Right atrium auricular region (tissue), 2 donors: ENCODE measurements around the gene SOHLH2. TPM values are rescaled to one million over a fixed set of nuclear protein-coding genes. Genes with fewer than 3 reads are reported as not detected.

ENCODE experiments used
- DNase-seq: peaks from one replicate; pipeline ENCODE4 v3.0.0-alpha.2; 2019; ENCODE audit warnings: low spot score
- H3K27ac ChIP-seq, 2 donors: fragments of 200-600 bp; sonication (generic); 1 replicate in 1 of 2; 2 replicates in 1 of 2; pipeline ENCODE4 v1.5.1; 2016 to 2019
- H3K27me3 ChIP-seq, 2 donors: fragments of 200-600 bp; sonication (generic); one replicate each; pipeline versions ENCODE4 v1.5.1 to v1.6.0; 2017 to 2019
- H3K36me3 ChIP-seq: fragments of 200-600 bp; sonication (generic); one replicate; pipeline ENCODE4 v1.5.1; 2016
- H3K4me1 ChIP-seq, 2 donors: fragments of 200-600 bp; sonication (generic); one replicate each; pipeline versions ENCODE4 v1.5.1 to v1.6.0; 2017 to 2019
- H3K4me3 ChIP-seq, 2 donors: fragments of 200-600 bp; sonication (generic); 1 replicate in 1 of 2; 2 replicates in 1 of 2; pipeline ENCODE4 v1.5.1; 2017 to 2019; ENCODE audit warnings: mild to moderate bottlenecking in 1 of 2, moderate library complexity in 1 of 2
- H3K9me3 ChIP-seq, 2 donors: fragments of 200-600 bp; sonication (generic); one replicate each; pipeline ENCODE4 v1.5.1; 2019
- total RNA-seq, 2 donors: library from RNA; depleted of rRNA; stranded (reverse); fragments of >200 nt; gene quantifications; one replicate each; pipeline ENCODE4 v1.1.0, GENCODE V29; 2016
- TF ChIP-seq, protein P1 (sequence below), 2 donors: fragments of 200-600 bp; sonication (generic); IDR thresholded peaks; one replicate each; pipeline ENCODE4 v1.5.1; 2019; ENCODE audit warnings: antibody characterized with exemption in 2 of 2

SOHLH2 gene
- total RNA-seq, 2 donors from 2014 or later: 0.20 TPM; not detected in 1

DNA sequence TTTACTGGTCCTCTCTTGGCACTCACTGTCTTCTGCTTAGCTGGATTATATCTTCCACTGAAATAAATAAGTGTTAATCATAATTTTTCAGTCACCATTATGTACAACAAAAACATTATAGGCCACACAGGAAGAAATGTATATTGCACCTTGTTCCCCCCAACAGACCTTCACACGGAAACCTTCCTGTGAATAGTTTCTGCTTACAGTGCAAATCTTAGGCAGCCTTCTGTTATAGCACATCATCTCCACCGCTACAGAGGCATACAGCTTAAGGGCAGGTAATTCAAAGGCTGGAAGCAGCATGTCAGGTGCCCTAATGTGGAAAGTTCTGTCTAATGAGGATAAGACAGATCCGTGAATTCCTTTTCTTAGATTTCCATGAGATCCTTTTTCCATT is 16.9 kb upstream of the SOHLH2 start:
- TF ChIP-seq, protein P1, sequence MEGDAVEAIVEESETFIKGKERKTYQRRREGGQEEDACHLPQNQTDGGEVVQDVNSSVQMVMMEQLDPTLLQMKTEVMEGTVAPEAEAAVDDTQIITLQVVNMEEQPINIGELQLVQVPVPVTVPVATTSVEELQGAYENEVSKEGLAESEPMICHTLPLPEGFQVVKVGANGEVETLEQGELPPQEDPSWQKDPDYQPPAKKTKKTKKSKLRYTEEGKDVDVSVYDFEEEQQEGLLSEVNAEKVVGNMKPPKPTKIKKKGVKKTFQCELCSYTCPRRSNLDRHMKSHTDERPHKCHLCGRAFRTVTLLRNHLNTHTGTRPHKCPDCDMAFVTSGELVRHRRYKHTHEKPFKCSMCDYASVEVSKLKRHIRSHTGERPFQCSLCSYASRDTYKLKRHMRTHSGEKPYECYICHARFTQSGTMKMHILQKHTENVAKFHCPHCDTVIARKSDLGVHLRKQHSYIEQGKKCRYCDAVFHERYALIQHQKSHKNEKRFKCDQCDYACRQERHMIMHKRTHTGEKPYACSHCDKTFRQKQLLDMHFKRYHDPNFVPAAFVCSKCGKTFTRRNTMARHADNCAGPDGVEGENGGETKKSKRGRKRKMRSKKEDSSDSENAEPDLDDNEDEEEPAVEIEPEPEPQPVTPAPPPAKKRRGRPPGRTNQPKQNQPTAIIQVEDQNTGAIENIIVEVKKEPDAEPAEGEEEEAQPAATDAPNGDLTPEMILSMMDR (IDR thresholded peaks at IDR 0.05): no peak
- H3K4me3 ChIP-seq: no peak overlapping the region
- no peak for DNase-seq
- H3K36me3 ChIP-seq: no peaks in the 10 kb centered on the region
- H3K4me1 ChIP-seq: no peaks in the 10 kb centered on the region
- H3K9me3 ChIP-seq: peaks cover 0 to 25% of the 10 kb centered on the region in 2 donors
- no peaks in the 10 kb centered on the region for H3K27me3 ChIP-seq
- H3K27ac ChIP-seq: no peak overlapping the region

DNA sequence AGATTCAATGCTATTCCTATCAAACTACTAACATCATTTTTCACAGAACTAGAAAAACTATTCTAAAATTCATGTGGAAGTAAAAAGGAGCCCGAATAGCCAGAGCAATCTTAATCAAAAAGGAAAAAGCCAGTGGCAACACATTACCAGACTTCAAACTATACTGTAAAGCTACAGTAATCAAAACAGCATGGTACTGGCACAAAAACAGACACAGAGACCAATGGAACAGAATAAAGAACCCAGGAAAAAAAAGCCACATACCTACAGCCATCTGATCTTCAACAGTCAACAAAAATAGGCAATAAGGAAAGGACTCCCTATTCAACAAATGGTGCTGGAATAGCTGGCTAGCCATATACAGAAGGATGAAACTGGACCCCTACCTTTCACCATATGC is 10.4 kb upstream of the SOHLH2 start:
- TF ChIP-seq, protein P1 (IDR thresholded peaks at IDR 0.05): no peak
- Histone ChIP-seq H3K27ac (no peak overlapping the region), H3K27me3 (no peaks in the 10 kb centered on the region), H3K4me1 (no peaks in the 10 kb centered on the region), H3K4me3 (no peak overlapping the region), H3K9me3 (peaks cover 0 to 22% of the 10 kb centered on the region in 2 donors), H3K36me3 (no peaks in the 10 kb centered on the region)
- DNase-seq: no peak

DNA sequence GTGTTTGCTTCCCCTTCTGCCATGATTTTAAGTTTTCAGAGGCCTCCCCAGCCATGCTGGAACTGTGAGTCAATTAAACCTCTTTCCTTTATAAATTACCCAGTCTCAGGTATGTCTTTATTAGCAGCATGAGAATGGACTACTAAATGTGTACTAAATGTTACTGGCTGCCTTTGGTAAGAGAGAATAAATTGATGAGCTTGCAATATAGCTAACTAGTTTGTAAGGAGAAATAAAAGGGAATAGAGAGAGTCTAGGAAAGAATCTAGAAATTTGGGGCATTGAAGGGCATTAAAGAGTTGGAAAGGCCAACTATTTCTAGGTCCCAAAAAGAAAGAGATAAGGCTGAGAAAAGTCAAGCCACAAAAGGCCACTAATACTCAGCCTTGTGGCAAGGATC is 5.5 kb upstream of the SOHLH2 start:
- H3K4me1 ChIP-seq: no peaks in the 10 kb centered on the region
- DNase-seq: no peak
- no peaks in the 10 kb centered on the region for H3K27me3 ChIP-seq
- H3K9me3 ChIP-seq: peaks cover 0 to 11% of the 10 kb centered on the region in 2 donors
- no peak overlapping the region for H3K4me3 ChIP-seq
- H3K36me3 ChIP-seq: no peaks in the 10 kb centered on the region
- no peak overlapping the region for H3K27ac ChIP-seq
- TF ChIP-seq, protein P1 (IDR thresholded peaks at IDR 0.05): no peak

DNA sequence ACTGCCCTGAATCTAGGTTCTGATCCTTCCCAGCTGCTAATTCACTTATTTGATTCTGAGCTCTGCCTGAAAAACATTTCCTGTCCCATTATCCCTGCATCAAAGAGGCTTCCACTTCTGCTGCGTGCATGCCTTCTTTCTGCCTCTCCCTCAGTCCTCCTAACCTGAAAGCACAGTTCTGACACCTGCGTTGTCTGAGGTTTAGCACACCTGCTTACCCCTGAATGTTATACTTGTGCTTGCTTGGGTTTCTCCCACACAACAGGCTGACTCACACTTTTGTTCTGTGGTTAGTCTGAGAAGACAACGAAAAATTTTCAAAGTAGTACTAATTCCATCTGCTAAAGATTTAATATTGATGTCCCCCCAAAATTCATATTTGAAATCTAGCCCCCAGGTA is 3.1 kb upstream of the SOHLH2 start:
- Histone ChIP-seq H3K27me3 (no peaks in the 10 kb centered on the region), H3K4me1 (no peaks in the 10 kb centered on the region), H3K27ac (no peak overlapping the region), H3K9me3 (no peaks in the 10 kb centered on the region), H3K36me3 (no peaks in the 10 kb centered on the region), H3K4me3 (no peak overlapping the region)
- no peak for DNase-seq
- TF ChIP-seq, protein P1 (IDR thresholded peaks at IDR 0.05): no peak

DNA sequence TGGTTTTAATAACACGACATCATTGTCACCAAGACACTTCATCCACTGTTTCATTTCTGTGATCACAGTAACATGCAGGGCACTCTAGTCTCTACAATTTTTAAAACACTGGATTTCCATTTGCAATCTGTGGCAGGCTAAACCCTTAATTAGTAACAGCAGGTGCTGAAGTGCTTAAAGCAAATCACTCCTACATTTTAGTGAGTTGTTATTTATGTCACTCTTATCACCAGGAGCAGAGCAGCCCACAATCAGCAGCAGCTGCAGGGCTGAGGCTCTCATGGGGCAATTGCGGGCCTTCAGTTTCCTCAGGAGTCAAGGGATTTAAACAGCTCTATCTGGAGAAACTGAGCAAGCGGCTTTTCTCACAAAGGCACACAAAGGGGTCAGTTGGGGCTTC is 1.6 kb downstream of the SOHLH2 start:
- Histone ChIP-seq H3K9me3 (no peaks in the 10 kb centered on the region), H3K4me3 (no peak overlapping the region), H3K4me1 (no peaks in the 10 kb centered on the region), H3K27me3 (no peaks in the 10 kb centered on the region), H3K36me3 (no peaks in the 10 kb centered on the region), H3K27ac (no peak overlapping the region)
- TF ChIP-seq, protein P1 (IDR thresholded peaks at IDR 0.05): no peak
- no peak for DNase-seq

DNA sequence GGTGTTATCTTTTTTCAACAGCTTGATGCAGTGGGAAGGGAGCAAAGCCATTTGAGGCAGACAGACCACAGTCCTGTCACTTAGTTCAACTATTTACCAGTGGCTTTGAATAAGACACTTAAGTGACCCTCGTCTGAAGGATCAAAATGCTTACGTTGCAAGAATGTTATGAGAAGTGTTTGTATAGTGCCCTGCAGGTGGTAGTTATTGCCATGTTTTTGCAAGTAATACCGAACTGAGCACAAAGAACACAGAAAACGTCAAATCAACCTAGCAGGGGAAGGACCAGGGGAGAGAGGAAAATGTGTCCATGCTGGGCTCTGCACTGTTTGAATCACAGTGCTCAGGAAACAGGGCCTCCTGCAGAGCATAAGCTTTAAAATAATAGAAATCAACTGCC is 2.8 kb downstream of the SOHLH2 start:
- TF ChIP-seq, protein P1 (IDR thresholded peaks at IDR 0.05): no peak
- no peak overlapping the region for H3K4me3 ChIP-seq
- no peaks in the 10 kb centered on the region for H3K9me3 ChIP-seq
- no peak for DNase-seq
- no peak overlapping the region for H3K27ac ChIP-seq
- no peaks in the 10 kb centered on the region for H3K27me3 ChIP-seq
- H3K4me1 ChIP-seq: no peaks in the 10 kb centered on the region
- no peaks in the 10 kb centered on the region for H3K36me3 ChIP-seq
